ENCODE measurements around the gene INF2.
A peak's percentile ranks its signal among the peaks of the same experiment; 100 is the strongest.
"Not testable (repeated sequence)": the region's sequence is repeated elsewhere in the genome, so short reads cannot be mapped to it uniquely, and the experiment has no call there.

The INF2 gene

GRCh38 chr14:104689109-104689880 is at the start of gene INF2:
INF2 (plus strand) TSS chr14:104689618; CDS start chr14:104701366, 11,748 bp downstream.
- peak; percentile 26 for DNase-seq (ENCODE audit: low read depth)

DNA sequence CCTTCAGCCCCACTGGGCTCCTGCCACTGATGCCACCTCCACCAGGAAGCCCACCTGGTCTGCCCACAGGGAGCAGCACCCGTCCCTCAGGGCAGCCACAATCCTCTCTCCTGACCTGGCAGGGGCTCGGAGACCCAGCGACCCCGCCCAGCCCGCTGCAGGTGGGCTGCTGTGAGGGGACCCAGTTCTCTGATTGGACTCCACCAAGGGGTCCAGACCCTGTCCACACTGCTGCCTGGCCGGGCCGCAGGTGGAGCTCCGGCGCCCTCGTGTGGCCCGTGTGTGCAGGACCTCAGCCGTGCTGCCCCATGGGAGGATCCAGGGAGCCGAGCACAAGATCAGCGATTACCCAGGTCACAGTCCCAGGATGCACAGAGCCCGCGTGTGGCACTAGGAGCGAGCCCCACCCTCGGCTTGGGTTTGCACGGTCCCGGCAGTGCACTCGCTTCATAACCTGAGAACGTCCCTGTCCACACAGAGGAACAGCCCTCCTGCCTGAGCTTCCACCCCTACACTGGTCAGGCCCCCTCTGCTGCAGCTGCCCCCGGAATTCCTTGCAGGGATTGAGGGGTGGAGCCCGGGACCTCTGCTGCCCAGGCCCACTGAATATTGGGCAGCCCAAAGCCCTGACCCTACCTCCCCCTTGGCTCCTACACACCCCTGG is 49.4 kb upstream of the INF2 start:
- peak; percentile 27 for DNase-seq (ENCODE audit: low read depth)

GRCh38 chr14:104640681-104641080 is 48.7 kb upstream of the INF2 start:
- DNase-seq (ENCODE audit: low read depth) = no peak

- DNase-seq (ENCODE audit: low read depth) = no peak
Measured at GRCh38 chr14:104641753-104642539, 47.5 kb upstream of the INF2 start.

GRCh38 chr14:104642540-104642868 is 46.9 kb upstream of the INF2 start:
- DNase-seq (ENCODE audit: low read depth) = no peak

DNA sequence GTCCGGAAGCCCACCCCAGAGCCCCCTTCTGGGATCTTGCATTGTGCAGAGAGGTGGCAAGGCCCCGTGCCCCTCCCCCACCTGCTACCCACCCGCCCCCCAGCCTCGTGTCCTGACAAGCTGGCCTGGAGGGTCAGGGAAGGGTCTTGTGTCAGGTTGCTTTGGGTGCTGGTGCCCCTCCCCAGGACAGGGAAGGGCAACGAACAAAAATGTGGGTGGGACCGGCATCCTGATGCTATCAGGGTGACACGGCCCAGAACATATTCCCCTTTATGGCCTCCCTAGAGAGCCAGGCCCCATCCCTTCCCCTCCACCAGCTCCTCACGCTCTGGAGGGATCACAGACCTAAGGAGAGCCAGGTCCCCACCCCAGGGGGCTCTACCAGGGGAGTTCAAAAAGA is 46.1 kb upstream of the INF2 start:
- no peak for DNase-seq (ENCODE audit: low read depth)

DNA sequence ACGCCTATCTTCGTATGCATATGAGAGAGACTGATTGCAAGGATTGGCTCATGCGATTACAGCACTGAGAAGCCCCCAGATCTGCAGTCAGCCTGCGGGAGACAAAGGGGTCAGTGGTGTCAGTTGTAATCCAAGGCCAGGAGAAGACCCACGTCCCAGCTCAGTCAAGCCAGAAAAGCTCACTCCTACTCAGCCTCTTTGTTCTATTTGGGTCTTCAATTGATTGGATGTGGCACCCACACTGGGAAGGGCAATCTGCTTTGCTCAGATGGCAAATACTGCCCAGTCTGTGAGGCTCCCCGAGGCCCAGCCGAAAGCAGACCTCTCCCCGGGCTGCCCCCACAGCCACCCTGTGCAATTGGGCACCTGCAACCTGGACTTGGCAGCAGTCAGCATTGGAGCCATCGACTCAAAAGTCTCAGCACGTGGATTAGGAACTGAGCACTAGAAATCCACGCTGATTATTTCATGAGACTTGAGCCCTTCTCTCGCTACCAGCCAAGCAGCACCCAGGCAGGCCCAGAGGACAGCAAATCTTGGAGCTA is 45.3 kb upstream of the INF2 start:
- DNase-seq (ENCODE audit: low read depth) = no peak

DNA sequence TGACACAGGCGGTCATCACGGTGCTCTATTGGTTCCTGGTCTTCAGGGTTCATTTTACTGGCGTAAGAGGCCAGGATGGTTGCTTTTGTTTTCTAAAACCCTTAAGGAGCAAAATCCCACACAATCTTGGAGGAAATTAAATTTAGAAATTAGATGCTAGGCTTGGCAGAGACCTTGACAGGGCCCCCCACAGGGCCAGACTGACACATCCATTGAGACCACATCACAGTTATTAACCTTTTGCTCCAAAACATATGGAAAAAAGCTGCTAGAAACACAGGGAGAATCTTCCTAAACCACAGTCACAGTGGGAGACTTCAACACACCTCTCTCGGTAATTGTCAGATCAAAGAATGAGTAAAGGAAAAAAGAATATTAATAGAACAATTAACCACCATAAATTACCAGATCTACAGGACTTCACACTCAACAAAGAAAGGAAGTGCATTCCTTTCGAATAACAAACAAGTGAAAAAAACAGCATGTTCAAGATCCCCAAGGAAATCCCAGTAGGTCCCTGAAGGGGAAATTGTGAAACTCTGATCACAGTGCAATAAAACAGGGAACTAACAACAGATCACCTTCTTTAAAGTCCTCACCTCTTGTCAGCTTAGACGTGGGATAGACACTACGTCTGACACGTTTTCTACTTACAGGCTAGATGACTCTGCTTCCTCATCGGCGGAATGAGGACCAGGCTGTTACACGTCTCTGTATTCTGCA is 44.6 kb upstream of the INF2 start:
- DNase-seq (ENCODE audit: low read depth) = no peak

DNA sequence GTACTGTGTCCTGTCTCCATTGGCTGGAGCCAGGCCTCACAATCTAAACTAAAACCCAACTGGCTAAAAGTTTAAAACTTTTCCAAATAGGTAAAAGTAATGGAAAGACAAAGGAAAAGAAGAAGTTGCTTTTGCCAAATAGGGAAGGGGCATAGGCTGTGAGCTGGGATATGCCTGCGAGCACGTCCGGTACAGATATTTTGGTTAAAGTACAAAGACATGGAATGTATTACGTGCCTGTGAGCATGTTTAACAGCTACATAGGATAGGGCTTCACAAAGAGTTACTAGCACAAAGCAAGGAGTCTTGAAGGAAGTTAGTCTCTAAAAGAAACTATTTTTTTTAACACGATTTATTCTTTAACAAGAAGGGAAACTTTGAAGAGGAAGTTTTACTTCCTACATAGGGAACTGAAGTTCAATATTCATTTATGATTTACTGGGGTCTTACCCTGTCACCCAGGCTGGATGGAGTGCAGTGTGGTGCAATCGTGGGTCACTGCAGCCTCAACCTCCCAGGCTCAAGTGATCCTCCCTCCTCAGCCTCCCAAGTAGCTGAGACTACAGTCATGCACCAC is 41.9 kb upstream of the INF2 start:
- no peak for DNase-seq (ENCODE audit: low read depth)

DNA sequence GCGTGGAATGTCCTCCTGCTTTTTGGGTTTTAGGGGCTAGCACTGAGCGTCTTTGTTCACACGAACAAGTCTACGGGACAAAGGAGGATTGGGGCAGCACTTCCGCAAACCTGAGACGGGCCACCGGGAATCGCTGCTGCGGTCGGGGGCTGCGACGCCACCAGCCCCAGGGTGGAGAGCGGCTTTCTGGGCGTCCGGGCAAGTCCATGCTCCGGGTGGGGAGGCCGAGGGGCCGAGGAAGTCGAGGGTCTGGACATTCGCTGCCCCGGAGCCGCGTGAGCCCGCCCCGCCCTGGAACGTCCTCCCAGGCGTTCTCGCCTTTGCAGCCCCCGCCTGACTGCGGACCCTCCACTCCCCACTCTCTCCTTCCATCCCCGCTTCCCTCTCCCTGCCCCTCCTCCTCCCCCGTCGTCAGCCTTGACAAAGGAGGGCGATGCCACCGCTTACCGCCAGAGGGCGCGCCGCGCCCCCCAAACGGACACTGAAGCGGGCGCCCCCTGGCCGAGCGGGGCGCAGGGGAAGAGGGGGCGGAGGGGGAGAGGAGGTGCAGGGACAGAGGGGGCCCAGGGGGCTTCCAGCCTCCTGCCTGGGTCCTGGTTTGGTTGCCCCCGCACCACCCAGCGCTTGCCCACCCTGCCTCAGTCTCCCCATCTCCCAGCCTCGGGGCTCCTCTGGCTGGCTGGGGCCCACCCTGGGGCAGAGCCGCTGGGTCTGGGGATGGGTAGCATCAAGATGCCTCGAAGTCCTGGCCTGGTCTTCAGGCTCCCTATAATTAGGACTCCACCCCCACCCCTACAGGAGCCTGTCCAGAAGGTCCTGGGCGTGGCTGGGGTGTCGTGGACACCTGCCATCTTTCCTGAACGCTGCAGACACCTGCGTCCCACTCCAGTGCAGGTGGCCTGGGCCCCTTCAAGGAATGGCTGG is 39.1 kb upstream of the INF2 start:
- peak; percentile 59 for DNase-seq (ENCODE audit: low read depth)

DNA sequence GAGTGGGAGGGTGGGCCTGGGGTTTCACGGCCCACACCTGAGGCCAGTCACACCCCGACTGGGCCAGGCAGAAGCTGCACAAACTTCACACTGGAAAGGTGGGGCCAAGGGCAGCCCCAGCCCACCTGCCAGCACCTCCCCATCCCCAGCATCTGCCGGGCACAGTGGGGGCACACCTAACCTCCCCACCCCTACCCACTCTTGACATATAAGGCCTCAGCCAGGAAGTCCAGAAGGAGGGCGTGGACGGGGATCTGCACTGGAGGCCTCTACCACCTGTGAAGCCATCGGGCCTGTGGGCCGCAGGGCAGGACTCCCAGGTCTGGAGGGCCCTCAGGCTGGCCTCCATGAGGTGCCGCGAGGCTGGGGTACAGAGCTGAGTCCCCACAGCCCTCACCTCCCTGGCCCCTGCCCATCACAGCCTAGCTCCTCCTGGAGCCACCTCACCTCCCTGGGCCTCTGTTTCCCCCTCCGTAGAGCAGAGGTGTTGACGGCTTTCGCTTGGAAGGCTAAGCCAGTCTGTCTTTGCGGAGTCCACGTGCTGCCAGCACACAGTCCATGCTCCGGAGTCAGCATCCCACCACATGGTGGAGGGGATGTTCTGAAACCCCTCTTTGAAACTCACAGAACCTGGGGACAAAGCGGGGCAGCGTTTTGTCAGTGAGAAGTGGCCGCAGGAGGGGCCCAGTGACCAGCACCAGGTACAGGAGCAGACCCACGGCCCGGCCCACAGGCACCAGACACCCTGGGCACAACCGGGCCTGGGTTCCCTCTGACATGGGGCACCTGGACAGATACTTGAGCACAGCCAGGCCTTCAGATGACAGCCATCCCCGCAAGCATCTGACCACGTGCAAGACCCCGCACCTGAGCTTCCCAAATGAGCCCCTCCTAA is 38.2 kb upstream of the INF2 start:
- DNase-seq (ENCODE audit: low read depth) = no peak

- DNase-seq (ENCODE audit: low read depth) = no peak
Measured at GRCh38 chr14:104651876-104652260, 37.5 kb upstream of the INF2 start.

DNA sequence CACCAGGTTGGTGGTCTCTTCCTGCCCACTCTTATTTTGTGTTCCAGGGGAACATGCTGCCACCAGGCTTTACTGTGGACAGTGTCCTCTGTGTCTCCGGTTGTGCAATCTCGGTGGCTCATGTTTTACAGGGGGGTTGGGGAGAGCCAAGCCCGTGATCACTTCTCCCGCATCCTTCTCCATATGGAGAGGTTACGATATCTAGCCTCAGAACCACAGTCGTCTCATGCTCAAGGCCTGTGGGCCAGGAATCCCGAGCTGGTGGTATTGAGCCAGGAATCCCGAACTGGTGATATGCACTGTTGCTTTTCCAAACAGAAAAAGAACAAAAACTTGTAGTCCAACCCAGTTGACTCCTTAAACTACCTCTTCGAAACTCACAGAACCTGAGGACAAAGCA is 37.0 kb upstream of the INF2 start:
- no peak for DNase-seq (ENCODE audit: low read depth)

GRCh38 chr14:104653130-104653920 is 36.1 kb upstream of the INF2 start:
- not testable (repeated sequence) for DNase-seq (ENCODE audit: low read depth)

DNA sequence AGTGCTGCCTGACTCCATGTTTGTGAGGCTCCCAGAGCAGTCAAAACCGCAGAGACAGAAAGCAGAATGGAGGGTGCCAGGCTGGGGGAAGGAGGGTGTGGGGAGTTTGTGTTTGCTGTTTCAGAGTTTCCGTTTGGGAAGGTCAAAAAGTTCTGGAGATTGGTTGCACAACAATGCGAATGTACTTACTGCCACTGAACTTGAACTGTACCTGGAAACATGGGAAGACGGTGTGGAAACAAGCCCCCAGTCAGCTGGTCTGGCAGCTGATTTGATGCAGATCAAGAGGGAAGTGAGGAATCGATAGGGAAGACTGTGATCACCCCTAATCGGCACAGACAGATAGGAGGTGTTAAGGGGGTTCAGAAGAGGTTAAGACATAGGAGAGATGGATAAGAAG is 35.3 kb upstream of the INF2 start:
- DNase-seq (ENCODE audit: low read depth) = no peak

DNA sequence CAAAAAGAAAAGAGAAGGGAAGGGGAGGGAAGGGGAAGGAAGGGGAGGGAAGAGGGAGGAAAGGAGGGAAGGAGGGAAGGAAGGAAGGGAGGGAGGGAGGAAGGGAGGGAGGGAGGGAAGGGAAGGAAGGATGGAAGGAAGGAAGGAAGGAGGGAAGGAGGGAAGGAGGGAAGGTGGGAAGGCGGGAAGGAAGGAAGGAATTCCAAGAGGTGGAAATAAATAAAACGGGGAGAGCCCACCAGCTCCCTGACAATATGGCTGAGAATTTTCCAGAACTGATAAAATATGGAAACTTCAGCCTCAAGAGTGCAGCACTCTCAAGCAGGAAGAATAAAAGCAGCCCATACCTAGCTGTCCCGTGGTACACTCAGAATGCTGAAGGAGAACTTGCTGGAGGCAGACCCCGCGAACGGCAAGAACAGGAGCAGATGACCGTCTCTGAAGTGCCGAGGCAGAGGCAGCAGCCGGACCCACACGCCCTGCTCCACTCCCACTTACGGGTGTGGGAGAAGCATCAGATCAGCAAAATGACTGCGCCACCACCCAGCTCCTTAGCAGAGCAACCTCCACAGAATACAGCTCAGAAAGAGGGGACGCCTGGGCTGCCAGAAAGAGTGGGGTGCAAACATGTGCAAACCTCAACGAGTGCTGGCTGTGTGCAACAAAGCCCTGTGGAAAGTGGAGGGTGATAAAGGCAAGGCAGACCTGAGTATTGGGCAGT is 34.1 kb upstream of the INF2 start:
- DNase-seq (ENCODE audit: low read depth) = no peak

GRCh38 chr14:104656014-104656714 is 33.3 kb upstream of the INF2 start:
- DNase-seq (ENCODE audit: low read depth) = no peak

Measured in activated T-cell treated with anti-CD3 and anti-CD28 coated beads for 24 hours (primary cell).